ENCODE data around the gene KLHDC10.

DNA sequence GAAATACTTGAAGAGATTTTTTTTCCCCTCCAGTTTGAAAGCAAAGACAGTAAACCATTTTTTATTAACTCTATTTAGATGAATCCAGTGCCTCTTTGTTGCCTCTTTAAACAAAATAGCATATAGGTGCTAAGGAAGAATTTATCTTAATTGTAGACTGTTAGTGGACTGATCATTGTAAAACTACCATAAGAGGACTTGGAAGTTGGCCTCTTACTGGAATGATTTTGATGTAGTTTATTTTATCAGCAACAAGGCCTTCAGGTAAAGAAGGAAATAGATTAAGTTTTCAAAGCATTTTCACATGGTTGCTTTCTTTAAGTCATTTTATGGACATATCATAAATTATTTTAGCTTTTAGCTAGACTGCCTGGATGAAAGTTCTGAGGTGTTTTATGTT lies 53.2 kb downstream of the KLHDC10 start:
- no peak for TF ChIP-seq EZH2 (IDR thresholded peaks at IDR 0.05; ENCODE audit: low read length, missing control alignments)
- TF ChIP-seq, protein P1, sequence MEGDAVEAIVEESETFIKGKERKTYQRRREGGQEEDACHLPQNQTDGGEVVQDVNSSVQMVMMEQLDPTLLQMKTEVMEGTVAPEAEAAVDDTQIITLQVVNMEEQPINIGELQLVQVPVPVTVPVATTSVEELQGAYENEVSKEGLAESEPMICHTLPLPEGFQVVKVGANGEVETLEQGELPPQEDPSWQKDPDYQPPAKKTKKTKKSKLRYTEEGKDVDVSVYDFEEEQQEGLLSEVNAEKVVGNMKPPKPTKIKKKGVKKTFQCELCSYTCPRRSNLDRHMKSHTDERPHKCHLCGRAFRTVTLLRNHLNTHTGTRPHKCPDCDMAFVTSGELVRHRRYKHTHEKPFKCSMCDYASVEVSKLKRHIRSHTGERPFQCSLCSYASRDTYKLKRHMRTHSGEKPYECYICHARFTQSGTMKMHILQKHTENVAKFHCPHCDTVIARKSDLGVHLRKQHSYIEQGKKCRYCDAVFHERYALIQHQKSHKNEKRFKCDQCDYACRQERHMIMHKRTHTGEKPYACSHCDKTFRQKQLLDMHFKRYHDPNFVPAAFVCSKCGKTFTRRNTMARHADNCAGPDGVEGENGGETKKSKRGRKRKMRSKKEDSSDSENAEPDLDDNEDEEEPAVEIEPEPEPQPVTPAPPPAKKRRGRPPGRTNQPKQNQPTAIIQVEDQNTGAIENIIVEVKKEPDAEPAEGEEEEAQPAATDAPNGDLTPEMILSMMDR (conservative IDR thresholded peaks at IDR 0.05 in 1 of 2, IDR thresholded peaks at IDR 0.05 in 1 of 2; ENCODE audit: low read depth in 1 of 2, low read length in 2 of 2): no peak
